ENCODE results near the gene MED6. TPM values are rescaled to one million over a fixed set of nuclear protein-coding genes. Genes with fewer than 3 reads are reported as not detected.
A peak's percentile ranks its signal among the peaks of the same experiment; 100 is the strongest.

MED6 gene
- total RNA-seq, 2 donors from 2014 or later: 49.1 to 50.7 TPM

DNA sequence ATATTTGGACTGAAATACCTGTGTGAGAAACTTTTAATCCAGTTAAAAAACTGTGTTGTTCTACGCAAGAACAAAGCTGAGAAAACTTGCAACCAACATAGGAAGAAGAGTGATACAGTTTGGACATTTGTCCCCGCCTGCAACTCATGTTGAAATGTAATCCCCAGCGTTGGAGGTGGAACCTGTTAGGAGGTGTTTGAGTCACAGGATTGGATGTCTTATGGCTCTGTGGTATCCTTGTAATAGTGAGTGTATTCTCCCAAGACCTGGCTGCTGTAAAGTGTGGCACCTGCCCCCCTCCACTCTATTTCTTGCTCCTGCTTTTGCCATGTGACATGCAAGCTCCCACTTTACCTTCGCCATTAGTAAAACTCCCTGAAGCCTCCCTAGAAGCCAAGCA is 37.0 kb downstream of the MED6 start:
- Mint-ChIP-seq H3K4me3 (no peak overlapping the region), H3K9me3 (peaks cover 57% of the 10 kb centered on the region)
- 96 to 98% methylated on average over 4 of the region's 4 CpGs for WGBS, 2 experiments (ENCODE audit: insufficient coverage in 1 of 2, insufficient read length in 1 of 2)

DNA sequence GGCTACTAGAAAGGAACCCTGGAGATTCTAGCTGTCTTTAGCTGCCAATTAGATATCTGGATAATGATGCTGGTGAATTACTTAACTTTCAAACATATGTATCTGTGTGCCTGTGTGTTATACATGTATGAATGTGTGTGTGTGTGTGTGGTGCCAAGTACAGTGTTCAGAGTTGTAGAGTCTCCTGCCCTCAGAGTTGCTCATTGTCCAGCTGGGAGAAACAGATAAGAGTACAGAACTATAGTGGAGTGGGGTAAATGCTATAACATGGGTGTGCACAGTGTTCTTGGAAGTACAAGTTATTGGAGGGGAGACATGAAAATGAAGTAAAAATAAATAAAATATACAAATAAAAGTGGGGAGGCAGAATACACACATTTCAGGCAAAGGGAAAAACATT is 42.1 kb downstream of the MED6 start:
- Mint-ChIP-seq H3K27me3 (ENCODE audit: insufficient read depth) (no peaks in the 10 kb centered on the region), H3K9me3 (peaks cover 37% of the 10 kb centered on the region), H3K4me1 (peaks cover 8% of the 10 kb centered on the region), H3K36me3 (ENCODE audit: low read depth) (peaks cover 50% of the 10 kb centered on the region), H3K27ac (no peak overlapping the region), H3K4me3 (no peak overlapping the region)
- DNase-seq: no peak
- Histone ChIP-seq H3K27me3 (ENCODE audit: control insufficient read depth, insufficient read depth, low read length, poor library complexity, severe bottlenecking) (no peaks in the 10 kb centered on the region), H3K9me3 (ENCODE audit: control insufficient read depth, low read length) (peaks cover 70% of the 10 kb centered on the region), H3K4me1 (ENCODE audit: control insufficient read depth, insufficient read depth, low read length) (no peaks in the 10 kb centered on the region), H3K36me3 (ENCODE audit: control insufficient read depth, insufficient read depth, low read length) (peaks cover 42% of the 10 kb centered on the region), H3K4me3 (ENCODE audit: low read length) (peak overlapping the region; percentile 43), H3K9ac (ENCODE audit: extremely low read depth, low read length, poor library complexity, severe bottlenecking) (no peak overlapping the region), H3K27ac (ENCODE audit: low read depth, low read length) (no peak overlapping the region)
- TF ChIP-seq, protein P1, sequence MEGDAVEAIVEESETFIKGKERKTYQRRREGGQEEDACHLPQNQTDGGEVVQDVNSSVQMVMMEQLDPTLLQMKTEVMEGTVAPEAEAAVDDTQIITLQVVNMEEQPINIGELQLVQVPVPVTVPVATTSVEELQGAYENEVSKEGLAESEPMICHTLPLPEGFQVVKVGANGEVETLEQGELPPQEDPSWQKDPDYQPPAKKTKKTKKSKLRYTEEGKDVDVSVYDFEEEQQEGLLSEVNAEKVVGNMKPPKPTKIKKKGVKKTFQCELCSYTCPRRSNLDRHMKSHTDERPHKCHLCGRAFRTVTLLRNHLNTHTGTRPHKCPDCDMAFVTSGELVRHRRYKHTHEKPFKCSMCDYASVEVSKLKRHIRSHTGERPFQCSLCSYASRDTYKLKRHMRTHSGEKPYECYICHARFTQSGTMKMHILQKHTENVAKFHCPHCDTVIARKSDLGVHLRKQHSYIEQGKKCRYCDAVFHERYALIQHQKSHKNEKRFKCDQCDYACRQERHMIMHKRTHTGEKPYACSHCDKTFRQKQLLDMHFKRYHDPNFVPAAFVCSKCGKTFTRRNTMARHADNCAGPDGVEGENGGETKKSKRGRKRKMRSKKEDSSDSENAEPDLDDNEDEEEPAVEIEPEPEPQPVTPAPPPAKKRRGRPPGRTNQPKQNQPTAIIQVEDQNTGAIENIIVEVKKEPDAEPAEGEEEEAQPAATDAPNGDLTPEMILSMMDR (conservative IDR thresholded peaks at IDR 0.05): no peak

More for the DNA sequence above, 37.0 kb downstream of the MED6 start:
- Mint-ChIP-seq H3K27me3 (ENCODE audit: insufficient read depth) (no peaks in the 10 kb centered on the region), H3K36me3 (ENCODE audit: low read depth) (peaks cover 71% of the 10 kb centered on the region), H3K27ac (no peak overlapping the region), H3K4me1 (peaks cover 8% of the 10 kb centered on the region)
- H3K27ac ChIP-seq (ENCODE audit: low read depth, low read length): no peak overlapping the region
- no peak overlapping the region for H3K9ac ChIP-seq (ENCODE audit: extremely low read depth, low read length, poor library complexity, severe bottlenecking)
- peaks cover 83% of the 10 kb centered on the region for H3K9me3 ChIP-seq (ENCODE audit: control insufficient read depth, low read length)
- peak overlapping the region; percentile 1 for H3K4me3 ChIP-seq (ENCODE audit: low read length)
- no peaks in the 10 kb centered on the region for H3K4me1 ChIP-seq (ENCODE audit: control insufficient read depth, insufficient read depth, low read length)
- peaks cover 68% of the 10 kb centered on the region for H3K36me3 ChIP-seq (ENCODE audit: control insufficient read depth, insufficient read depth, low read length)
- DNase-seq: no peak
- TF ChIP-seq, protein P1 (conservative IDR thresholded peaks at IDR 0.05): no peak
- no peaks in the 10 kb centered on the region for H3K27me3 ChIP-seq (ENCODE audit: control insufficient read depth, insufficient read depth, low read length, poor library complexity, severe bottlenecking)

DNA sequence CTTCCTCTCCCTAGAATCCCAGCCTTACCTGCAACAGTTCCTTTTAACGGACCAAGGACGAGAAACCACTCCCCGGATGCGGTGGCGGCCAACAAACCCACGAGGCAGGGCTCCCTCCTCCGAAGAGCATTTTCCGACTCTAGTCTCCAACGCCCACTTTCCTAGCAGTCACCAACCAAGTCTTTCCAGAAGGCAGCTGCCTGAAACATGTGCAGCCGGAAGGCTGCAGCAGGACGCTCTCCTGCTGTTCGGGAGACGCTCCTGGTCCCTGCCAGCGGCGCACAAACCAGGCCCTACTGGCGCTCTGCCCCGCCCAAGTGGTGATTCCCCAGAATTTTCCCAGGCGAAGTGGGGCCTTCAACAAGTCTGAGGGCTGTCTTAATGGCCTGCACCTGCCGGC is 44.6 kb downstream of the MED6 start:
- Histone ChIP-seq H3K27me3 (ENCODE audit: control insufficient read depth, insufficient read depth, low read length, poor library complexity, severe bottlenecking) (no peaks in the 10 kb centered on the region), H3K4me3 (ENCODE audit: low read length) (no peak overlapping the region), H3K36me3 (ENCODE audit: control insufficient read depth, insufficient read depth, low read length) (peaks cover 22% of the 10 kb centered on the region), H3K27ac (ENCODE audit: low read depth, low read length) (no peak overlapping the region), H3K4me1 (ENCODE audit: control insufficient read depth, insufficient read depth, low read length) (no peaks in the 10 kb centered on the region), H3K9ac (ENCODE audit: extremely low read depth, low read length, poor library complexity, severe bottlenecking) (no peak overlapping the region), H3K9me3 (ENCODE audit: control insufficient read depth, low read length) (peaks cover 45% of the 10 kb centered on the region)
- no peak overlapping the region for H3K27ac Mint-ChIP-seq
- H3K36me3 Mint-ChIP-seq (ENCODE audit: low read depth): peaks cover 27% of the 10 kb centered on the region
- peaks cover 8% of the 10 kb centered on the region for H3K4me1 Mint-ChIP-seq
- WGBS, 2 experiments (ENCODE audit: insufficient coverage in 1 of 2, insufficient read length in 1 of 2): 94 to 96% methylated on average over 9 to 19 of the region's 19 CpGs
- TF ChIP-seq, protein P1 (conservative IDR thresholded peaks at IDR 0.05): no peak
- H3K4me3 Mint-ChIP-seq: no peak overlapping the region
- H3K9me3 Mint-ChIP-seq: peaks cover 14% of the 10 kb centered on the region
- H3K27me3 Mint-ChIP-seq (ENCODE audit: insufficient read depth): no peaks in the 10 kb centered on the region
- DNase-seq: peak; percentile 36

Measured in endodermal cell (in vitro differentiated cells).